Astrocyte (in vitro differentiated cells and primary cell): Measurements from ENCODE around the gene GGT1.
"Not testable (repeated sequence)": the region's sequence is repeated elsewhere in the genome, so short reads cannot be mapped to it uniquely, and the experiment has no call there.

Experiments used
- CTCF ChIP-seq: IDR thresholded peaks from 2 replicates; pipeline ENCODE4 v1.5.1; 2011; ENCODE audit warnings: low read depth, mild to moderate bottlenecking, inconsistent platforms, low read length, moderate library complexity; ENCODE audit not compliant: insufficient read depth
- EZH2 ChIP-seq: IDR thresholded peaks from 2 replicates; pipeline ENCODE4 v1.6.1; 2012; ENCODE audit warnings: mild to moderate bottlenecking, low read length, inconsistent platforms; ENCODE audit not compliant: insufficient read depth

GRCh38 chr22:24593559-24593835, 9.5 kb upstream of the GGT1 start:
- not testable (repeated sequence) for TF ChIP-seq CTCF, EZH2
